Middle frontal gyrus (tissue), 1 donor: ENCODE data around the gene ZNF22.

ENCODE experiments used
- DNase-seq: peaks from one replicate; pipeline ENCODE4 v3.0.0-alpha.2; 2015; ENCODE audit warnings: low spot score; ENCODE audit errors: extremely low spot score

Gene ZNF22

GRCh38 chr10:44989597-44990301 lies 11.0 kb upstream of the ZNF22 start:
- no peak for DNase-seq

GRCh38 chr10:44990302-44990655 lies 10.4 kb upstream of the ZNF22 start:
- no peak for DNase-seq

DNA sequence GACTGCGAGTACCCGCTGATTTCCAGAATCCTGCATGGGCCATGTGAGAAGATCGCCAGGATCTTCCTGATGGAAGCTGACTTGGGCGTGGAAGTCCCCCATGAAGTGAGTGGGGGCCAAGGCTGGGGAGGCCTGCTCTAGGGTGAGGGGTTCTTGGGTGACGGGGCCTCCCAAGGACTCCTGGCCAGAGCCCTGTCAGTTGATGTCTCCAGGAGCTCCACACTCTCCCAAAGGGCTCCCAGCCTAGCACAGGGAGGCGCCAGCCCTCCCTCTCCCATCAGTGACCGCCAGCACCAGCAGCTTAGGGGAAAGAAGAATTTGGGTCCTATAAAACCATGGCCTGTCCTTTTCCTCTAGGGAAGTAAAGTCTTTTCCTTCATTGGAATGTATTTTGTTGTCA lies 9.8 kb upstream of the ZNF22 start:
- DNase-seq = no peak

GRCh38 chr10:44991571-44991970 lies 9.2 kb upstream of the ZNF22 start:
- no peak for DNase-seq

GRCh38 chr10:44992070-44992731 lies 8.5 kb upstream of the ZNF22 start:
- DNase-seq = no peak

GRCh38 chr10:44992732-44993225 lies 7.9 kb upstream of the ZNF22 start:
- DNase-seq = no peak

- no peak for DNase-seq
Observed at GRCh38 chr10:44993226-44993921, 7.3 kb upstream of the ZNF22 start.

DNA sequence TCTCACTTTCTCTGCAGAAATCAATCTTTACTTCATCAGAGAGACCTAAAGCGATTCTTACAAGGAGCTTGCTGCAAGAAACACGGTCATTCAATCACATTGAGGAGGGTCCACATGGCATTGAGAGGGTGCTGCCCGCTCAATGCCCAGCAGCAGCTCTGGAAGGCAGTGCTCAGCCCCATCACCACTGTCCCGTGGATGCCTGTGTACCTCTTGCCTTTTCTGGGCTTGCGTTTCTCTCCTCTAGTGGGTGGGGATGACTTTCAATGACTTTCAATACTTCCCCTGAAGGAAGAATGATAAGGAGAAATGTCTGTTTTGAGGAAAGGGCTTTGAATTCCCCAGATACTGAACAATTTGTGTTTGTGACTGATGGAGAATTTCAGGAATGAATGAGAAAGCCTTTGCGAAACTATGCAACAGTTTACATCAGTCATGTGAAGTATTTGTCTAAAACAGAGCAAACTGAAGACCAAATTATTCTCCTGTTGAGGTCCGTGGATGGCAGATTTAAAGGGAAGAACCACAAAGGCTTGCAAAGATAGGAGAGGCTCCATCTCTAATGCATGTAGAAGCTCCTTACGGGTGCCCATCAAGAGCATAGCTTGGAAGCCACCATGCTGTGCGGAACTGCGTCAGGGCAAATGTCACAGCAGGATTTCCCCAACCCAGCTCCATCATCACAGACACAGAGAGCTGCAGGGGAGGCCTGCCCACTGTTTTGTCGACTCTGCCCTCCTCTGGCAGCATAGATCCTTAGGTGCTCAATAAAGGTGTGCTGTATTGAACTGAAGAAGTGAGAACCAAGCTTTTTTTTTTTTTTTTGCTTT lies 6.6 kb upstream of the ZNF22 start:
- no peak for DNase-seq

DNA sequence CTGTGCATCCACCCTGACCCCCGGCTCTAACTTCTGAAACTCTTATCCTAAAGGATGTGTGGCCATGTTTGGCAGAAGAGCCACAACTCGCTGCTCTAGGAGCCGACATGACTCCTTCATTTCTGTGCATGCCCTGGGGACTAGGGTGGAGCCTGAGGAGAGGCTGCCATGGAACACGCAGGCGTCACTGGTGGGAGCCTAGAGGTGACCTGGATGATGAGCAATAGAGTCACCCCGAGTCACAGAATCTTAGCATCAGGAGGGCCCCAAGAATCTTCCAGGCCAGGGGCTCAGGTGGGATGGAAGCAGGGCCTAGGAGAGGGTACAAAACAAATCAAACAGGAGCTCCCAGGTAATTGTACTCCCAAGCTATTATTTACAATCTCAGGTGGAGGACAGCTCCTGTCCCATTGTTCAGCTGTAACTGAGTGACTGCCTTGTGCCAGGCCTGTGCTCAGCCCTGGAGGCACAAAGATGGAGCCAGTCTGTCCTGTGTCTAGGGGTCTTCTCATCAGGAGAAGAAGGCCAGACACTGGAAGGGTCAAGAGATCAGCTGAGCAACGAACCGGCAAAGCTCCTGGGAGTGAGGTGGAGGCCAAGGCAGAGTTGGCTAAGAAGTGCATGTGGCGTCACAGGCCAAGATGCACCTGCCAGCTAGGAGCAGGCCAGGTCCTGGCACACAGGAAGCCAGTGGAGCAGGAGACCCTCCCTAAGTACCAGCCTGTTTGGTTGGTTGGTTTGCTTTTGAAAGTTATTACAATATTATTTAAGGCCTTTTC lies 5.8 kb upstream of the ZNF22 start:
- no peak for DNase-seq

DNA sequence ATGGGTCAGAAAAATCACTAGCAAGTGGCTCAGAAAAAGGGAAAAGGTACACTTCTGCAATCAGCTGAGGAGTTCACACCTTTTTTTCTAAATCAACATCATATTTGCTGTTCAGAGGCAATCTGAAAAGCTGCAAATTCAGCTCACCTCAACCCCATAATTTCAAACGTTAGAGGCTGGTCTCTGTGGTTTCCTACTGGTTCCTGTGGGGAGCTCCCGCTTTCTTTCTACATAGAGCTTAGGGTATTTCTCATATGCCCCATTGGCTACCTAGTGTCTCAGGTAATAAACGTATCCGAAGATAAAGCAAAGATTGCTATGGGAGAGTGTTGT lies 5.2 kb upstream of the ZNF22 start:
- DNase-seq = no peak

- DNase-seq = no peak
Observed at GRCh38 chr10:44995914-44996669, 4.6 kb upstream of the ZNF22 start.

DNA sequence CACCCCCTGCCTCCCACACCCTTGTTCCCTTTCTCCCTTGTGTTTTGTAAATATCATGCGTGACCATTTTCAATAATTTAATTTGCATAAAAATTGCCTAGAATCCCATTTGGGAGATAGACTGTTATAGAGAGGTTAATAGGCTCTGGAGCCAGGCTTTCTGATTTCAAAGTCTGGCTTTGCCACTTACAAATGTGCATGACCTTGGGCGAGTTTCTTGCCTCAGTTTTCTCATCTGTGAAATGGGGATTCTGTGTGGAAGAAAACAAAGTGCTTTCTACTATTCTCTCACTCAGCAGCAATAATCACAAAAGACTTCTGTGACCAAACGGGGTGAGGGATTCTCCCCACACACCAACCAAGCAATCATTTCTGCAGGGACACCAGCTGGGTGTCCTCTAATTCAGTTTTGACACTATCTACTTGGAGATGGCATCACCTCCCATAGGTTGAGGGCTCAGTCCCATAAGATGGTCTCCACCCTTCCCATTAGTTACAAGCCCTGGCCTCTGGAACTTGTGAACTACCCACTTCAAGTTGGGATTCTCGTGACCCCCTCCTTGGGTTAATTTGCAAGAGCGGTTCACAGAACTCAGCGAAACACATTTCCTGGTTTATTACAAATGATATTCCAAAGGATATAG lies 3.5 kb upstream of the ZNF22 start:
- DNase-seq = no peak

DNA sequence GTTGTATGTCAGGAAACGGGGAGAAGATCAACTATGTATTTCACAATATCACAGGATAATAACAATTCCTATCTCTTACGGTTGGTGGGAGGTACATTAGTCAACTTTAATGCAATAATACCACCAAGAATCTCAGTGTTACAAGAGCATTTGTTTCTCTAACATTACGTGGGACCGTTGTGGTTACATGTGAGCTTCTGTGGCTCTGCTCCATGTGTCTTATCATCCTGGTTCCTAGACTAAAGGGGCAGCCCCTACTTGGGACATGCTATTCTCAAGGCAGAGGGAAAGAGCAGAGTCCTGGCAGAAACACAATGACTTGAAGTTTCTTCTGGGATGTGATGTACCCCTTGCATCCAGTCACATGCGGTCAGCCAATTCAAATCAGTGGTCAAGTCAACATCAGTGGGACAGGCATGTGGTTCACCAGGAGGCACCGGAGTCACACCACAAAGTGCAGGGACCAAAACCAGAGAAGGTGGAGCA lies 2.5 kb upstream of the ZNF22 start:
- DNase-seq = no peak

DNA sequence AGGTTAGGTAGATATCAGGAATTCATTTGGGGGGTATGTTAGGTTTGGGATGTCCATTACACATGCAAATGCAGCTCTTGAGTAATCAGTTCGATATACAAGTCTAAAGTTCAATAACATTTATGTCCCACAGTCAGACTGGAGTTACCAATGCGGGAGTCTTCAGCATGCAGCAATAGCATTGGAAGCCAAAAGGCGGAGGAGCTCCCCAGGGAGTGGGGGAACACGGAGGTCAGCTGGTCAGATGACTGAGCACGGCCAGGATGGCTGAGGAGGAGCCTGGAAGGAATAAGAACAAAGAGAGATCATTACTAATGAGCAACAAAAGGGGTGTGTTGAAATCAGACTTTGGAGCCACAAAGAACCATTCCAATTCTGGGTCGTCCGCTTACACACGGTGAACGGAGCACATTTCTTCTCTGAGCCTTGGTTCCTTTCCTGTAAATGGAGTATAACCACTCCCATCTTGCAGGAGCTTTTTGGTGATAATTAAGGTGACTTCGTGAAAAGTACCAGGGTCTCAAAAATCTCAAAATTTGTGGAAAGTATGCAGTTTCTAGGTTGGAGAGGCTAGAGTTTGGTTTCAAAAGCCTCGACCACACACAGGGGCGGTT lies 478 bp upstream of the ZNF22 start:
- DNase-seq = no peak

- DNase-seq = no peak
Observed at GRCh38 chr10:45001381-45002148, 842 bp downstream of the ZNF22 start.

- DNase-seq = no peak
Observed at GRCh38 chr10:45003432-45004000, 2.8 kb downstream of the ZNF22 start.

GRCh38 chr10:45004661-45005060 lies 3.9 kb downstream of the ZNF22 start:
- DNase-seq = no peak

DNA sequence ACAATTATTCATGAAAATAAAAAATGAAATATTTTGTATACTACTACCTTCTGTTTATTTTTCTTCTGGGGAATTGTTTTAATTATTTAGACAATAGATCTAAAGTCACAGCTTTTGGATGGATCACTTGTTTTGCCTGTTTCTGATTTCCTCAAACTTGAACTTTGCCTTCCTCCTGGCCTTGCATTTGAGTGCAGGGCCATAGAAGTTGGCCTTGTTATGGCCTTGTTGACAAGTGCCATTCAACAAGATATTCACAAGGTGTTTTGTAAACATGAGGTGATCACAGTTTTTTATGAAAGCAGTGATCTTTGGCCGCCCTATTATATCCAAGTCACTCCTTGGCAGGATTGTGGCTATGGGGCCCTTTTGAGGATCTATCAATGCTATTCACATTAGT lies 4.6 kb downstream of the ZNF22 start:
- no peak for DNase-seq
